GM18517 (cell line): Measurements from ENCODE around the gene MBNL1.

Source experiments
- ATAC-seq: cut with Tn5 transposase; IDR thresholded peaks from one replicate; pipeline ENCODE4 v1.9.1; 2021; ENCODE audit warnings: mild to moderate bottlenecking, moderate library complexity; ENCODE audit not compliant: unreplicated experiment

Gene MBNL1

GRCh38 chr3:152466784-152467183 is 198.1 kb downstream of the MBNL1 start:
- no peak for ATAC-seq

- no peak for ATAC-seq
Measured at GRCh38 chr3:152469248-152470025, 200.7 kb downstream of the MBNL1 start.

GRCh38 chr3:152470095-152470494 is 201.4 kb downstream of the MBNL1 start:
- no peak for ATAC-seq

GRCh38 chr3:152470893-152471292 is 202.2 kb downstream of the MBNL1 start:
- ATAC-seq, result no peak

GRCh38 chr3:152471814-152472671 is 203.3 kb downstream of the MBNL1 start:
- ATAC-seq, result peak; percentile 81

- no peak for ATAC-seq
Measured at GRCh38 chr3:152472672-152472954, 203.9 kb downstream of the MBNL1 start.

GRCh38 chr3:152474585-152474984 is 205.9 kb downstream of the MBNL1 start:
- peak; percentile 54 for ATAC-seq

GRCh38 chr3:152477422-152477821 is 208.7 kb downstream of the MBNL1 start:
- ATAC-seq, result no peak

GRCh38 chr3:152480282-152480953 is 211.7 kb downstream of the MBNL1 start:
- peak; percentile 98 for ATAC-seq

GRCh38 chr3:152486364-152486763 is 217.6 kb downstream of the MBNL1 start:
- ATAC-seq, result no peak

- ATAC-seq, result no peak
Measured at GRCh38 chr3:152488449-152488848, 219.7 kb downstream of the MBNL1 start.

GRCh38 chr3:152491922-152492321 is 223.2 kb downstream of the MBNL1 start:
- peak; percentile 37 for ATAC-seq

GRCh38 chr3:152496286-152496685 is 227.6 kb downstream of the MBNL1 start:
- peak; percentile 23 for ATAC-seq

GRCh38 chr3:152496716-152497115 is 228.0 kb downstream of the MBNL1 start:
- ATAC-seq, result peak; percentile 54

- ATAC-seq, result peak; percentile 34
Measured at GRCh38 chr3:152497457-152497856, 228.7 kb downstream of the MBNL1 start.

- ATAC-seq, result no peak
Measured at GRCh38 chr3:152497890-152498289, 229.2 kb downstream of the MBNL1 start.

GRCh38 chr3:152499791-152500385 is 231.2 kb downstream of the MBNL1 start:
- ATAC-seq, result no peak

- ATAC-seq, result peak; percentile 91
Measured at GRCh38 chr3:152505926-152506325, 237.2 kb downstream of the MBNL1 start.

GRCh38 chr3:152508705-152509104 is 240.0 kb downstream of the MBNL1 start:
- ATAC-seq, result no peak

GRCh38 chr3:152511904-152512303 is 243.2 kb downstream of the MBNL1 start:
- ATAC-seq, result peak; percentile 74

- ATAC-seq, result no peak
Measured at GRCh38 chr3:152513301-152513960, 244.7 kb downstream of the MBNL1 start.
